Hepatocyte (in vitro differentiated cells): Measurements from ENCODE around the gene MRAP2. TPM values are rescaled to one million over a fixed set of nuclear protein-coding genes. Genes with fewer than 3 reads are reported as not detected.

Experiments
- DNase-seq: peaks from one replicate; pipeline ENCODE4 v3.0.0-alpha.2; 2016; ENCODE audit warnings: low spot score
- H2AFZ ChIP-seq: fragments of 200-600 bp; sonication (generic); 2 replicates; pipeline ENCODE4 v1.6.0; 2016; ENCODE audit warnings: antibody characterized with exemption, mild to moderate bottlenecking
- H3K27ac ChIP-seq: fragments of 200-600 bp; sonication (generic); 2 replicates; pipeline ENCODE4 v1.5.1; 2016; ENCODE audit warnings: mild to moderate bottlenecking
- H3K27me3 ChIP-seq: fragments of 200-600 bp; sonication (generic); 2 replicates; pipeline ENCODE4 v1.6.1; 2016
- H3K36me3 ChIP-seq: fragments of 200-600 bp; sonication (generic); replicated peaks from 2 replicates; pipeline ENCODE4 v1.5.1; 2016; ENCODE audit warnings: low read depth; ENCODE audit not compliant: insufficient read depth
- H3K4me1 ChIP-seq: fragments of 200-600 bp; sonication (generic); 2 replicates; pipeline ENCODE4 v1.5.1; 2016; ENCODE audit warnings: mild to moderate bottlenecking, moderate library complexity; ENCODE audit not compliant: insufficient read depth
- H3K4me2 ChIP-seq: fragments of 200-600 bp; sonication (generic); 2 replicates; pipeline ENCODE4 v1.6.0; 2016
- H3K4me3 ChIP-seq: fragments of 200-600 bp; sonication (generic); 2 replicates; pipeline ENCODE4 v1.5.1; 2016; ENCODE audit warnings: mild to moderate bottlenecking
- H3K79me2 ChIP-seq: fragments of 200-600 bp; sonication (generic); 2 replicates; pipeline ENCODE4 v1.6.0; 2017; ENCODE audit warnings: mild to moderate bottlenecking
- H3K9me2 ChIP-seq: fragments of 200-600 bp; sonication (generic); replicated peaks from 2 replicates; pipeline ENCODE4 v1.6.0; 2017; ENCODE audit warnings: mild to moderate bottlenecking; ENCODE audit not compliant: insufficient read depth
- H3K9me3 ChIP-seq: fragments of 200-600 bp; sonication (generic); 2 replicates; pipeline ENCODE4 v1.5.1; 2016; ENCODE audit warnings: low read depth, mild to moderate bottlenecking
- H4K20me1 ChIP-seq: fragments of 200-600 bp; sonication (generic); 2 replicates; pipeline ENCODE4 v1.6.0; 2016; ENCODE audit warnings: mild to moderate bottlenecking; ENCODE audit not compliant: insufficient read depth, poor library complexity, severe bottlenecking
- CTCF ChIP-seq: fragments of 200-600 bp; sonication (generic); IDR thresholded peaks from 2 replicates; pipeline ENCODE4 v1.5.1; 2016; ENCODE audit warnings: antibody characterized with exemption, mild to moderate bottlenecking; ENCODE audit not compliant: poor library complexity
- EZH2 ChIP-seq: fragments of 200-600 bp; sonication (generic); IDR thresholded peaks from 2 replicates; pipeline ENCODE4 v1.6.1; 2016; ENCODE audit warnings: antibody characterized with exemption, mild to moderate bottlenecking, borderline replicate concordance
- EZH2phosphoT487 ChIP-seq: fragments of 200-600 bp; sonication (generic); IDR thresholded peaks from one replicate; pipeline ENCODE4 v1.6.1; 2018; ENCODE audit warnings: antibody characterized with exemption, mild to moderate bottlenecking, low read depth, moderate library complexity; ENCODE audit not compliant: unreplicated experiment, severe bottlenecking
- WGBS: methylation state at CpG from one replicate; pipeline ENCODE4 v1.1.6; 2016; ENCODE audit warnings: low lambda C conversion rate; ENCODE audit errors: missing lambda C conversion rate; 5-methylcytosine and 5-hydroxymethylcytosine counted together
- polyA plus RNA-seq: library from polyadenylated mRNA; unstranded; fragments of >200 nt; fragmentation: Nextera tagmentation; extraction: Ambion mirVana; gene quantifications from 2 replicates; pipeline ENCODE4 v1.2.1, GENCODE V29; 2016
- total RNA-seq: library from RNA; depleted of rRNA; stranded (reverse); fragments of >200 nt; gene quantifications from 2 replicates; pipeline ENCODE4 v1.2.3, GENCODE V29; 2014

The MRAP2 gene
- total and polyA plus RNA-seq, 2 experiments from 2014 or later, result 2.2 to 2.5 TPM

DNA sequence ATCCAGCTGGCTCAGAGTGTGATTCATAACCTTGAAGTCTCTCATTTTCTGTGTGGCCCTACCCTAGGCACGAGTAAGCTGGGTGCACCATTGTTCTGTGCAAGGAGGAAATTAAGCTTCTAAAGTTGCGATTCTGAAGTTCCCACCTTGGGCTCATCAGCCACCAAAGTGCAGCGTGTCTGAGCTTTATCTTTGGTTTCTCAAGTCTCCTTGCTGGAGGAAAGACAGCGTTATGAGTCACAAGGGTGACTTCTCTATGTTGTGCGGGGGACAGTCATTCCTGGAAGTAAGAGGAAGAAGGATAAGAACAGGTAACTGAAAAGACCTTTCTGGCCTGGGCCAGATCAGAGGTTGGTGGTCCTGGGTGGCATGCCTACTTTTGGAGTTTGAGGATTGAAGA is 16.8 kb downstream of the MRAP2 start:
- DNase-seq, result no peak
- no peak overlapping the region for H2AFZ ChIP-seq
- no peak overlapping the region for H3K4me2 ChIP-seq
- H3K36me3 ChIP-seq, result no peaks in the 10 kb centered on the region
- H3K27ac ChIP-seq, result no peak overlapping the region
- no peak for TF ChIP-seq CTCF
- H3K9me2 ChIP-seq, result no peaks in the 10 kb centered on the region
- H3K4me3 ChIP-seq, result no peak overlapping the region
- WGBS, result 80% methylated on average over 5 of the region's 5 CpGs
- H3K4me1 ChIP-seq, result peaks cover 7% of the 10 kb centered on the region
- H3K27me3 ChIP-seq, result no peaks in the 10 kb centered on the region
- H3K9me3 ChIP-seq, result no peaks in the 10 kb centered on the region
- no peaks in the 10 kb centered on the region for H3K79me2 ChIP-seq
- H4K20me1 ChIP-seq, result no peaks in the 10 kb centered on the region

DNA sequence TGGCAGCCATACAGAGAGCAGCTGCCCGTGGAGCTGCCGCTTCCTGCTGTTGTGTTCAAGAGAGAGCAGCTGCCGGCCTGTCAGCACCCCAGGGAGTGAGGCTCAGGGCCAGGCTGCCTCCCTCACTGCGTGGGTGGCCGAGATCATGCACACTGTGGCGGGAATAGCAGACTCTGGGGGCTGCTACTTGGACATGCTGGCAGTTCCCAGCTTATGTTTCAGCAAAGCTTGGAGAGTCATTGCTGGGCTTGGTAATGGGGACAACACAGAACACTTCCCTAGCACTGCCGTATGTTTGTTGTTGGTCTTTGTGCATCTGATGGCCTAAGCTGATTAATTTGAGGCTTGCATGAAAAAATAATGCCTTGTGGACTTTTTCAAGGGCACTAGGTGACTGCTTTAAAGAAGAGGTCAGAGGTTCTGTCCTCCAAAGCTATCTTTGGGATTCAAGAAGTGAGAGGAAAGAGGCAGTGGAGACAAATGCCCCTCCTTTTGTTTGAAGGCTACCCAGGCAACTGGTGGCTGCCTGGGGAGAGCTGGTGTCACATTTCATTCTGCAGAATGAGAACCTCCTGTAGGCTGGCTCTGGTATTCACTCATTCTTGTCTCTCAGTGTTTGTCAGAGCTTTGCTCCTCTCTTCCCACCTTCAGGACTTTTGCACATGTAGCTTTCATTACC is 18.8 kb downstream of the MRAP2 start:
- H3K9me2 ChIP-seq, result no peaks in the 10 kb centered on the region
- H3K27ac ChIP-seq, result no peak overlapping the region
- H3K4me1 ChIP-seq, result peaks cover 7% of the 10 kb centered on the region
- no peaks in the 10 kb centered on the region for H3K79me2 ChIP-seq
- H3K27me3 ChIP-seq, result no peaks in the 10 kb centered on the region
- 18% methylated on average over 7 of the region's 7 CpGs for WGBS
- peak overlapping the region; percentile 33 for H2AFZ ChIP-seq
- H3K9me3 ChIP-seq, result no peaks in the 10 kb centered on the region
- no peak for TF ChIP-seq EZH2phosphoT487
- no peak for TF ChIP-seq CTCF
- no peak for TF ChIP-seq EZH2
- peak; percentile 53 for DNase-seq
- peak overlapping the region; percentile 63 for H3K4me2 ChIP-seq
- no peaks in the 10 kb centered on the region for H4K20me1 ChIP-seq
- no peaks in the 10 kb centered on the region for H3K36me3 ChIP-seq
- H3K4me3 ChIP-seq, result no peak overlapping the region

GRCh38 chr6:84052883-84053241 is 19.3 kb downstream of the MRAP2 start:
- TF ChIP-seq CTCF, result no peak
- TF ChIP-seq EZH2, result no peak
- no peak for TF ChIP-seq EZH2phosphoT487
- Histone ChIP-seq H3K27me3 (no peaks in the 10 kb centered on the region), H3K9me2 (no peaks in the 10 kb centered on the region), H2AFZ (peak overlapping the region; percentile 33), H4K20me1 (no peaks in the 10 kb centered on the region), H3K36me3 (no peaks in the 10 kb centered on the region), H3K27ac (no peak overlapping the region), H3K9me3 (no peaks in the 10 kb centered on the region), H3K4me2 (peak overlapping the region; percentile 63), H3K4me1 (peaks cover 7% of the 10 kb centered on the region), H3K79me2 (no peaks in the 10 kb centered on the region), H3K4me3 (no peak overlapping the region)
- 56% methylated on average over 7 of the region's 7 CpGs for WGBS
- no peak for DNase-seq

DNA sequence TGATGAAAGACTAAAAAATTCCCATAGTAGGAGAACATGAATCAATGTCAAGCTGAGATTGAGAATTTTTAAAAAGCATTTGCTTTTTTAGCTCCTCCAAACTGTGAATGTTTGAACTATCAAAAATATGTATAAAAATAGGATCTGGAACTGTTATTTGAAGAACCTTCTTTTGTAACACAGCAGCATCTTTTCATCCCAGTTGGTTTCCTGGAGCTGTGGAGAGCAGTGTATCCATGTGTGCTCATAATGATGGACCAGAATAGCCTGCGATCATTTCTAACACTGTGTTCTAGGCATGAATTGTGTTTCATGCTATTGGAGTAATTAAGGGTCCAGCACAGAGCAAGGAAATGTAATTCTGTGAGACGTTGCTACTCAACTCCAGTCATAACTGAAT is 22.1 kb downstream of the MRAP2 start:
- H3K27me3 ChIP-seq, result no peaks in the 10 kb centered on the region
- H4K20me1 ChIP-seq, result no peaks in the 10 kb centered on the region
- no peaks in the 10 kb centered on the region for H3K9me2 ChIP-seq
- H3K36me3 ChIP-seq, result no peaks in the 10 kb centered on the region
- no peaks in the 10 kb centered on the region for H3K79me2 ChIP-seq
- no peak overlapping the region for H3K27ac ChIP-seq
- no peak overlapping the region for H3K4me2 ChIP-seq
- DNase-seq, result no peak
- 82% methylated on average over 2 of the region's 2 CpGs for WGBS
- no peak overlapping the region for H3K4me3 ChIP-seq
- H3K4me1 ChIP-seq, result peaks cover 7% of the 10 kb centered on the region
- no peaks in the 10 kb centered on the region for H3K9me3 ChIP-seq
- H2AFZ ChIP-seq, result no peak overlapping the region
- TF ChIP-seq CTCF (no peak), EZH2 (no peak), EZH2phosphoT487 (no peak)
